ENCODE results near the gene CCNI. TPM values are rescaled to one million over a fixed set of nuclear protein-coding genes. Genes with fewer than 3 reads are reported as not detected.

The CCNI gene
- total and polyA plus RNA-seq, 2 donors from 2014 or later = 172 to 314 TPM

DNA sequence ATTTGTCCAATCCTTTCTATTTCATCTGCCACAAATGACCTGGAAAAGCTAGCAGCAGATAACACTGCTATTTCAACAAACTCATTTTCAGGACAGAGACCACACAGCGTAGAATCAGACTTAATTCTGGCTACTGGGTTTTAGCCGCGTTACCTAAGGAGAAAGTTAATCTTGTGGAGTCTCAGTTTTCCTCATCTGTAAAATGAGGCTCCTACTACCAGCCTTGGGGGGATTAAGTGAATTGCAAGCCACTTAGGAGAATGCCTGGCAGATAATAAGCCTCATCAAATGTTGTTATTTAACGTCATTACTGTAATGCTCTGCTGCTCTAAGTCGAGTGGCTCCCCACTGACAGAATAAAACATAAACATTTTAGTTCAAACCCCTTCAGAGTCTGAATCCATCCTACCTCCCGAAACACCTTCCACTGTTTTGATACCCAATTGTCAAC is 1.4 kb downstream of the CCNI start:
- DNase-seq (no peak), FAIRE-seq (no peak)
- no peaks in the 10 kb centered on the region for H3K27me3 ChIP-seq (ENCODE audit: control insufficient read depth, insufficient read depth, low read length)
- H3K36me3 ChIP-seq (ENCODE audit: control insufficient read depth in 2 of 3, insufficient read depth in 3 of 3, low read length in 3 of 3) = no peaks in the 10 kb centered on the region
- TF ChIP-seq, protein P1, sequence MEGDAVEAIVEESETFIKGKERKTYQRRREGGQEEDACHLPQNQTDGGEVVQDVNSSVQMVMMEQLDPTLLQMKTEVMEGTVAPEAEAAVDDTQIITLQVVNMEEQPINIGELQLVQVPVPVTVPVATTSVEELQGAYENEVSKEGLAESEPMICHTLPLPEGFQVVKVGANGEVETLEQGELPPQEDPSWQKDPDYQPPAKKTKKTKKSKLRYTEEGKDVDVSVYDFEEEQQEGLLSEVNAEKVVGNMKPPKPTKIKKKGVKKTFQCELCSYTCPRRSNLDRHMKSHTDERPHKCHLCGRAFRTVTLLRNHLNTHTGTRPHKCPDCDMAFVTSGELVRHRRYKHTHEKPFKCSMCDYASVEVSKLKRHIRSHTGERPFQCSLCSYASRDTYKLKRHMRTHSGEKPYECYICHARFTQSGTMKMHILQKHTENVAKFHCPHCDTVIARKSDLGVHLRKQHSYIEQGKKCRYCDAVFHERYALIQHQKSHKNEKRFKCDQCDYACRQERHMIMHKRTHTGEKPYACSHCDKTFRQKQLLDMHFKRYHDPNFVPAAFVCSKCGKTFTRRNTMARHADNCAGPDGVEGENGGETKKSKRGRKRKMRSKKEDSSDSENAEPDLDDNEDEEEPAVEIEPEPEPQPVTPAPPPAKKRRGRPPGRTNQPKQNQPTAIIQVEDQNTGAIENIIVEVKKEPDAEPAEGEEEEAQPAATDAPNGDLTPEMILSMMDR (IDR thresholded peaks at IDR 0.05; ENCODE audit: borderline replicate concordance, extremely low read depth, insufficient read depth) = no peak
- peak overlapping the region; percentile 84 to 95 (median 89) for H3K4me3 ChIP-seq (ENCODE audit: low read length in 3 of 3)
- intact Hi-C loops (cut with DNase I) = no loop called here
- peak overlapping the region; percentile 66 to 69 for H3K27ac ChIP-seq (ENCODE audit: low read depth in 2 of 2, low read length in 2 of 2)
- H3K9ac ChIP-seq (ENCODE audit: low read length in 3 of 3) = peak overlapping the region; percentile 61 to 87 (median 87)
- no peaks in the 10 kb centered on the region for H3K9me3 ChIP-seq (ENCODE audit: control insufficient read depth in 2 of 3, insufficient read depth in 1 of 3, low read length in 3 of 3)
- peaks cover 0 to 11% (median 5%) of the 10 kb centered on the region in 3 donors for H3K4me1 ChIP-seq (ENCODE audit: control insufficient read depth in 2 of 3, insufficient read depth in 2 of 3, low read depth in 1 of 3, low read length in 3 of 3)

DNA sequence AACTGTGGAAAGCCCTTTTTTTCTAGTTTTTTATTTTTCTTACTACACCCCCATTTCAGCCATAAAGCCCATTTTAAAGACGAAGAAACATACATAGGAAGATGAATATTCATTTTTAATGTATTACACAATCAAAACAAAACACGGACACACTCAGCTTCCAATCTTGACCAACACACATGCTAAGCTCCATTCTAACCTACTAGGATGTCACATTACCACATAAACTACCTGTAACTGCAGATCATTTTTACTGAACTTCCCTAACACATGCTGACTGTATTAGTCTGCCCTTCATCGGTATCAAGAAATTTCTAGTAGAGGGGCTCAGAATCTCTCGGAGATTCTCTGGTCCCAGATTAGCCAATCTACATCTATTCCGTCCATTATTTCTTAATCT is 1.8 kb downstream of the CCNI start:
- peak overlapping the region; percentile 66 to 69 for H3K27ac ChIP-seq (ENCODE audit: low read depth in 2 of 2, low read length in 2 of 2)
- peaks cover 2 to 11% (median 5%) of the 10 kb centered on the region in 3 donors for H3K4me1 ChIP-seq (ENCODE audit: control insufficient read depth in 2 of 3, insufficient read depth in 2 of 3, low read depth in 1 of 3, low read length in 3 of 3)
- H3K27me3 ChIP-seq (ENCODE audit: control insufficient read depth, insufficient read depth, low read length) = no peaks in the 10 kb centered on the region
- H3K36me3 ChIP-seq (ENCODE audit: control insufficient read depth in 2 of 3, insufficient read depth in 3 of 3, low read length in 3 of 3) = no peaks in the 10 kb centered on the region
- FAIRE-seq = no peak
- H3K4me3 ChIP-seq (ENCODE audit: low read length in 3 of 3) = peak overlapping the region; percentile 84 to 95 (median 89)
- DNase-seq = peak in 1 of 5 donors; percentile 9
- peak overlapping the region; percentile 61 to 87 (median 87) for H3K9ac ChIP-seq (ENCODE audit: low read length in 3 of 3)
- intact Hi-C loops (cut with DNase I) = no loop called here
- TF ChIP-seq, protein P1 (IDR thresholded peaks at IDR 0.05; ENCODE audit: borderline replicate concordance, extremely low read depth, insufficient read depth) = no peak
- H3K9me3 ChIP-seq (ENCODE audit: control insufficient read depth in 2 of 3, insufficient read depth in 1 of 3, low read length in 3 of 3) = no peaks in the 10 kb centered on the region

DNA sequence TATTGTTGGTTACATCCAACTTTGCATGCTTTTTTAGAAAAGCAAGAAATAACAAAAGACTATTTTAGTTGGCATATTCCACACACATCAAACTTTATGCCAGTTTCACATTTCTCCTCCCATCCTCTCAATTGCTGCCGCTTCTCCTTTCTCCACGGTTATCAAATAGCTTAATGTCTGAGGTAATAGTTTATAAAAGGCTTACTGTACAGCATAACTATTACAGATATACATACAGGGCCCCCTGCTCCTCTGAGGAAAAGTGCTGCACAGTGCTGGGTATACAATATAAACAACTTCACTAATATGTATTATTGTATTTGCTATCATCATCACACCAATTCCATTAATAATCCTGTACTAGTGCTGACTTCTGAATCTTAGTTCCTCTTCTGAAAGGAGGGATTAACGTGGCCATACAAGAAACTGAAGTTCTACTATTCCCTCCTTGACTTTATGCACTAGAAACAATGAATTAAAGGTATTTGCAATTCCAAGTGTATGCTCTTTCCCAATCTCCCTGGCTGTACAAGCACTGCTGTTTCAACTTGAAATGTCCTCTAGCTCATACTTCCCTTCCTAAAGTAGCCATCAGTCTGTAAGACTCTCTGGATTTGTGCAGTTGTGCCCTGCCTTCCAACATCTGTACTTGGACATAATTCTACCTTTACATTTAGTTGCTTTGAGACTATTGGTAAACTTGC is 2.5 kb downstream of the CCNI start:
- no peak for FAIRE-seq

More for the DNA sequence above, 2.5 kb downstream of the CCNI start:
- Histone ChIP-seq H3K27ac (ENCODE audit: low read depth in 2 of 2, low read length in 2 of 2) (peak overlapping the region in 1 of 2 donors; percentile 66), H3K9ac (ENCODE audit: low read length in 3 of 3) (peak overlapping the region; percentile 8 to 87 (median 87)), H3K4me1 (ENCODE audit: control insufficient read depth in 2 of 3, insufficient read depth in 2 of 3, low read depth in 1 of 3, low read length in 3 of 3) (peaks cover 2 to 11% (median 5%) of the 10 kb centered on the region in 3 donors), H3K9me3 (ENCODE audit: control insufficient read depth in 2 of 3, insufficient read depth in 1 of 3, low read length in 3 of 3) (no peaks in the 10 kb centered on the region), H3K27me3 (ENCODE audit: control insufficient read depth, insufficient read depth, low read length) (no peaks in the 10 kb centered on the region), H3K4me3 (ENCODE audit: low read length in 3 of 3) (peak overlapping the region; percentile 84 to 95 (median 89)), H3K36me3 (ENCODE audit: control insufficient read depth in 2 of 3, insufficient read depth in 3 of 3, low read length in 3 of 3) (no peaks in the 10 kb centered on the region)
- intact Hi-C loops (cut with DNase I) = no loop called here
- TF ChIP-seq, protein P1 (IDR thresholded peaks at IDR 0.05; ENCODE audit: borderline replicate concordance, extremely low read depth, insufficient read depth) = no peak
- peak in 2 of 5 donors; percentile 43 to 53 for DNase-seq
